HG02852 (cell line): ENCODE results near the gene NPTN.
"Not testable (repeated sequence)": the region's sequence is repeated elsewhere in the genome, so short reads cannot be mapped to it uniquely, and the experiment has no call there.

Experiments used
- ATAC-seq: cut with Tn5 transposase; IDR thresholded peaks from one replicate; pipeline ENCODE4 v1.9.1; 2021; ENCODE audit warnings: mild to moderate bottlenecking, moderate library complexity; ENCODE audit not compliant: unreplicated experiment

Gene NPTN

DNA sequence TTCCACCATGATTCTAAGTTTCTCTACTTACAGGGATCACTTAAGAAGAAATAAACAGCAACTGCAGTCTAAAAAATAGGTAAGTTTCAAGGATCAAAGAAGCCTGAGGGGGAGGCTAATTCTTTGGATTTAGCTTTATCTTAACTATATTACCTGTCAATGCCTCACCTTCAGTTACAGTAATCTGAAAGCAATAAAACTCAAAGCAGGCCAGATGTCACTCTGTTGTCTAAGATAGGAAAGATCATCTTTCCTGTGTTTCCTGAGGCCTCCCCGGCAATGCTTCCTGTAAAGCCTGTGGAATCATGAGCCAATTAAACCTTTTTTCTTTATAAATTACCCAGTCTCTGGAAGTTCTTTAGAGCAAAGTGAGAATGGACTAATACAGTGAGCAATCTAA, 60.2 kb downstream of the NPTN start:
- ATAC-seq: no peak

DNA sequence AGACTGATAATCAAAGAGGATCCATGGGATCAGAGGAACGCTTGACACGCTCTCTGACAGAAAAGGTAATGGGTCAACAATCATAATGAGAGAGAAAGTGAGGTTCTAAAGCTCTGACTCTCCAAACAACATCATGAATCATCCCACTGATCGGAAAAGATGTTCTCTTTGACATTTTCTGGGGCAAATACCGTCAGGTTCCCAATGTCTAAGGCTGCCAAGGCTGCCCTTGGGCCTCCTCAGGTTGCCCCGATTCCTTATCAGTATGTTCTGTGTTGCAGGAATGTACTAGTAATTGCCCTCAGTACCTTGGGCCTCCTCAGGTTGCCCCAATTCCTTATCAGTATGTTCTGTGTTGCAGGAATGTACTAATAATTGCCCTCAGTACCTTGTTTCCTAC, 60.9 kb downstream of the NPTN start:
- ATAC-seq: no peak

DNA sequence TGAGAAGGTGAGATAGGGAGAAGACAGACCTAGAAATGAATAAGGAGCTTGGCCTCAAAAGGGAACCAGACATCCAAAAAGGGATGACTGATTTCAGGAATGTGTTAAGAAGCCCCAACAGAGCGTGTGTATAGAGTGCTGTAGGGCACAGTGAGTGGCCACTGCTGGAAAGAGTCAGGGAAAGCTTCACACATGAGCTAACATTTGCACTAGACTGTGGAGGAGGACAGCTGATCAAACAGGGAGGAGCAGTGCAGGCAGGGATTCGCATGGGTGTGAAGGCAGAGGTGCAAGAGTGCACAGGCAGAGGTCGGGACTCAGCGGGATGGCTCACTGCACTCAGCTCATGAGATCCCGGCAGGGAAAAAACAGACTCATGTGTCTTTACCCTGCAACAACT, 61.8 kb downstream of the NPTN start:
- ATAC-seq: no peak

DNA sequence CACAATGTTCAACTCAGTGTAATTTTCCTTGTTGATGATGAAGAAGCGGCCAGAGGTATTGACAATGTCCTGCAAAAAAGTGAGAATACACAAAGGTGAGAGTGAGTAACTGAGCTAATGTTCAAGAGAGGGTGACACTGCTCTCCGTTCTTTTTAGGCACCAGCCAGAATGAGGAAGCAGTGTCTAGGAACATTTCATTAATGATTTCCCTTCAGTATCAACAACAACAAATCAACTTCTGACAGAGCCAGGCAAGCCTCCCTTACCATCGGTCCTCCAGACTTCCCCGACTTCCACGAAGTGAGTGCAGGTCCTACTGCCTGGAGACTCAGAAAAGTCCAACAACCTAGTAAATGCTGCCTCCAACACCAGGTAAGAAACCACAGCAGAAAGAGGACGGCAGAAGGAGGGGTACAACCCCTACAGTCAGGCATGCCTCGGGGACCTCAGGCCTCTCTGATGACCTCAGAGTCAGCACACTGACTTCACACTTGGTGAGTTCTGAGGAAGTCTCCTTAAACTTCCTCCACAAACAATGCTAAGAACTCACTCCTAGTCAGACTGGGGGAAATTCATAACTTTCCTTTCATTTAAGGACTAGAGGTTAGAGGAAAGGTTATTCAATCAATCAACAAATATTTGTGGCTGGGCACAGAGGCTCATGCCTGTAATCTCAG, 62.7 kb downstream of the NPTN start:
- ATAC-seq: no peak

DNA sequence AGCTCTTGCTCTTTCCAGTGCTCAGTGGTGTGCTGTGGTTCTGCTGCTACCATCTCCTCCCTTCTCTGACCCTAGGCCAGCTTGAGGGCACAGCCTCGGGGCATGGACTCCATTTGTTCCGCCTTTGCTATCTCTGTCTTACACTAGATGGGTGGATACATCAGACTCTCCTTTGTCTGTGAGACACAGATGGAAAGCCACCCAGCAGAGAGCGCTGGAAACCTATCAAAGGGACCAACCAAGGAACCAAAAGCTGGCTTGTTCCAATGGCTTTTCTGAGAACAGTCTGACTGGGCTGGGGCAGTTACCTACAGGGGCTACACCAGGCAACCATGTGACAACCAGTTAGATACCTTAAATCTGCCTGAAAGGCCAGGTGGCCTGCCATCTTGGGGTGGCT, 63.8 kb downstream of the NPTN start:
- ATAC-seq: no peak

DNA sequence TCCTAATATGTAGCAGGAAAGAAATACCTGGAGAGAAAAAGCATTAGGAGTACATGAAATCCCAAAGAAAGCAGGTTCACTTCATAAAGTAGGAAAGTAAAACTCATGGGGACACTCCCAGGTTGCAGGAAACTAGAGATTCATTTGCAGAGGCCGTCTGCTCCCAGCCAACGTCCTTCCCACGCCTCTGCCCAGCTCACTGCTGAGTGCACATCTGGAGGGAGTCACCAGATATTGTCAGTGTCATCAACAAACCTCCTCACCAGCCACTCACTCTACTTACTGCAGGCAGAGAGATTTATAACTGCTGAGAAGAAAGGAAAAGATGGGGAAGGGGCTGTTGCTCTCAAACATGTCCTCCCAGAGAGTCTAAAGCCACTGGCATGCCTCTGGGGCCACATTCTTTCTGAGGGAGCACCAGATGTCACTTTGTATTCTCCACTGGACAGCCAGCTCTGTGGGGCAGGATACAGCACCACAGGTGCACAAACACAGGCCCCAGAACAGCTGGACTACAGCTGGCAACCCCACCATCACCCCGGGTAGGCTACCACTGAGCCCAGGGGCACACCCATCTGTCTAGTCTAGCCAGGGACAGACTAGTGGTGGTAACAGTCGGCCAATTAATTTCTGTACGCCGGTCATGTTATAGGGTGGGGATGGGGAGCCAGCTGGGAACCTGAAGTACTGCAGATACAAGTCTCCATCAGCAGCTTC, 64.5 kb downstream of the NPTN start:
- ATAC-seq: no peak

DNA sequence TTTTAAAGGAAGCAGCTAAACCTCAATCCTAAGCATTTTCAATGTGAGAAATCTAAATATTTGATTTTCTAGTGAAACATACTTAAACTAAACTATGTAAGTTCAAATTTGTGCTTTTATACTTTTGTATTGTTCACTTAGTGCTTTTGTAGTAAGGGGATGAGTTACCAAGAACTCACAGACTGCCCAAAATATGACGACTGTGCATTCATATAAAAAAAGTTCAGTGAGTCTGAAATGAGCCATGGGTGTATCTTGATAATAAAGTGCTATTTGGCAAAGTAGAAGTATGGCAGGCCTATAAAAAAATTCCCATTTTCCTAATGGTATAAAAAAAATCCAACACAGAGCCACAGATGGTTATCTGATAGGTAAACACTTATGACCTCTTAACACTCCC, 66.2 kb downstream of the NPTN start:
- ATAC-seq: no peak

DNA sequence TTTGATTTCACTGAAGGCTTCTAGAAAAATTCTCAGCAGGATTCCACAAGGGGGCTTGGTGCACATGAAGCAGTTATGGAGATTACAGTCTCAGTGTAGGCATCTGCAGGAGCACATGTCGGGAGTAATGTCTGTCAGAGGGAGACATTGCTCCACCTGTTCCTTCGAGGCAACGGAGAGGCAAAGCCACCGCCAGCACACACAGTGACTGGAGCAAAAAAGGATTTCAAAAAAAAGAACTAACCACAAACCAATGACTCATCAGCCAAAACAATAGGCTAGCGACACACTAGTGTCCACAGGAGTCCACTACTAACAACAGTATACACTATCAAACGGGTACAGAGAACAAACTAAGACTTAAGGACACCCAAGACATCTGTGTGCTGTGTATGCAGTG, 68.9 kb downstream of the NPTN start:
- no peak for ATAC-seq

DNA sequence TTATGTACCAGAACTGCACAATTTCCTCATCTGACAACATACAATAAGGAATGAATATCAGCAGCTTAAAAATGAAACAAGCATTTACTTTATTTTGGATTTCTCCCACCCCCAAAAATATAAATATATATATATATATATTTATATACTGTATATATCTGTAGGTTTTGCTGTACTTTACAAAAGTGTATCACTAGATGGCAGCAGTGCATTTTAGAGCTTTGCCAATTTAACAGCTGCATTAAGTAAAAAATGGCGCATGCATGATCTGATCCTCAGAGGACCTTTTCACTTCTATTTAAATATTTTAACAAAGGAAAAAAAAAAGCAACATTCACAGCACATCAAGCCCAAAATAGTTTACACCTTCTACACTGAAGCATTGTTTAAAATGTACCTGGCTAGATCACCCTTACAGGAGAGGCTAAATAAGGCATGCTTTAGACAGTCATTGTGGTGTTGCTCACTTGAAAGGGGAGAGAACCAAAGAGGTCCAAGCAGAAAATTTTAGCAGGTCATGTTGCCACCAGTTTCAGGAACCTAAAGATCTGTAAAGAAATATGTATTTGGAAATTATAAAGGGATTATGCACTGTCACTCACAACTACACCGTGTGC, 72.6 kb downstream of the NPTN start:
- no peak for ATAC-seq

DNA sequence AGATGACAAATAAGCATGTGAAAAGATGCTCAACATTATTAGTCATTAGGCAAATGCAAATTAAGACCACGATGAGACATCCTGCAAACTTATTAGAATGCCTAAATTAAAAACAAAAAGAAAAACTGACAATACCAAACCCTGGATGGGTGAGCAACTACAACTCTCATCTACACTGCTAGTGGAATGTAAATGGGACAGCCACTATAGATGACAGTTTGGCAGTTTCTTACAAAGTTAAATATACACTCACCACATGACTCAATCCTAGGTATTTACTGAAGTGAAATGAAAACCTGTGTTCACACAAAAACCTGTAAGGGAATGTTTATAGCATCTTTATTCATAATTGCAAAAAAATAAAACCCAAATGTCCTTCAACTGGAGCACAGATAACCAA, 74.7 kb downstream of the NPTN start:
- no peak for ATAC-seq

DNA sequence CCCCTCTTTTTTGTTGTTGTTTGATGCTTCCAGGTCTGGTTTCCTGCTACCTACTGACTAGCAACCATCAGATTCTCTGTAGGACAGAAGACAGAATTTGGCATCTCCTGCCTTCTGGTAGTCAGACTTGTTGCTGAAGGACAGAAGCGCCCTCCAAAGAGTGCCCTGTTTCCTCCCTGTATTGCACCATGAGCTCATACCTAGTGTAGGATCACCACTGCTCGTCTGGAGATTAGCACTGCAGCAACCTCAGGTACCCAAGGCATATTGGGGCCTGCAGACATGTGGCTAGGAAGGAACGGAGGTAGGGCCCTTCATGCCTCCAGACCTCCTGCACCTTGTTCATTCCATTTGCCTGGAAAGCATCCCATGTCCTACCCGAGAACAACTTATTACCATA, 78.1 kb downstream of the NPTN start:
- ATAC-seq: no peak

DNA sequence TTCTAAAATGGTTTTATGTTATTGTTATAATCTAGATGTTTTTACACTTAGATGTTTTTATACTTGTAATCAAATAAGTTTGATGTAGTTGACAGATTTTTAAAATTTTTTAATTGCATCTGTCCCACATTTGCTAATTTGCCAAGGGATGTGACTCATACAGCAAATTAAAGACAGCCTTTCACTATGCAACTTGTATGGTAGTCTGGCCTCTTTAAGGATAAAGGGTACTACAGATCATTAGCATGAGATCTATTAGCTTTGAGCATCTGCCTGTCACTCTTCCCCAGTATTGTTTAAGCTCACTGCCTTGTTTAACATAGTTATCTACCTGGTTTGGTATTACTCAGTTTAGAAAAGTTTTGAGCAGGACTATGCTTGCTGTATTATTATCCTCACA, 83.0 kb downstream of the NPTN start:
- no peak for ATAC-seq

DNA sequence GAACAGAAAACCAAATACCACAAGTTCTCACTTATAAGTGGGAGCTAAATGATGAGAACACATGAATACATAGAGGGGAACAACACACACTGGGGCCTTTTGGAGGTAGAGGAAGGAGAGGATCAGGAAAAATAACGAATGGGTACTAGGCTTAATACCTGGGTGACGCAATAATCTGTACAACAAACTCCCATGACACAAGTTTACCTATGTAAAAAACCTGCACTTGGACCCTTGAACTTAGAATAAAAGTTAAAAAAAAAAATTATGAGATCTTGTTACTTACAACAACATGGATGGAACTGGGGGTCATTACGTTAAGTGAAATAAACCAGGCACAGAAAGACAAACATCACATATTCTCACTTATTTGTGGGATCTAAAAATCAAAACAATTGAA, 84.3 kb downstream of the NPTN start:
- not testable (repeated sequence) for ATAC-seq

DNA sequence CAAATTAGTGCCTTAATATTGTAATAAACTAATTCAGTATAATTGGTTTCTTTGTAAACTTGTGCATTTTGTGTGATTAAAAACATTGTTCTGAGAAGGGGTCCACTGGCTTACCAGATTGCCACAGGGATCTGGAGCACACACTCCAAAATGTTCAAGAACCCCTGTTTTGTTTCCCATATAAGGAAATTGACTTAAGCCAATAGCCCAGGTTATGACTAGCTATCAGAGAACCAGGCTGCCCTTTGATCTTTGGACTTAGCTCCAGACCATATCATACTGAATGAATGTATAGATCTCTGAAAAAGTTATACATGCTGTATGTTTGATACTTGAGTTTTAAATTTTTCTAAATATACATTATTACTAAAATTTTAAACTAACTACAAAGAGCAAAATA, 91.7 kb downstream of the NPTN start:
- ATAC-seq: no peak

DNA sequence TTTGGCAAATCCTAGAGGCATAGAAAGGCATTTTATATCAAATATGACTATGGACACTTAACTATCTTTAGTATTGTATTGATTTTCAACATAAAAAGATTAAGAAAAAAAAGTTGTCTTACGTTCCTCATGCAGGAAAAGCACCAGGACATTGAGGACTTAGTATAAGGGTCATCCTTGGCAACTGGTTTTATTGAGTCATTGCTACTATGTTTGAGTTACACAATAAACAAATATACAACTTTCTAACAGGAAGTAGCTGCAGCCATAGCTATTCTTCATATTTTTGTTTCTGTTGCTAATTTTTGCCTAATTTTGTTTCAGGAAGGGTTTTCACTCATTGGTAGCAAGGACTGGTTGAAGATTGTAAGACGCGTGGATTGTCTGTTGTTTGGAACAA, 93.0 kb downstream of the NPTN start:
- ATAC-seq: no peak

DNA sequence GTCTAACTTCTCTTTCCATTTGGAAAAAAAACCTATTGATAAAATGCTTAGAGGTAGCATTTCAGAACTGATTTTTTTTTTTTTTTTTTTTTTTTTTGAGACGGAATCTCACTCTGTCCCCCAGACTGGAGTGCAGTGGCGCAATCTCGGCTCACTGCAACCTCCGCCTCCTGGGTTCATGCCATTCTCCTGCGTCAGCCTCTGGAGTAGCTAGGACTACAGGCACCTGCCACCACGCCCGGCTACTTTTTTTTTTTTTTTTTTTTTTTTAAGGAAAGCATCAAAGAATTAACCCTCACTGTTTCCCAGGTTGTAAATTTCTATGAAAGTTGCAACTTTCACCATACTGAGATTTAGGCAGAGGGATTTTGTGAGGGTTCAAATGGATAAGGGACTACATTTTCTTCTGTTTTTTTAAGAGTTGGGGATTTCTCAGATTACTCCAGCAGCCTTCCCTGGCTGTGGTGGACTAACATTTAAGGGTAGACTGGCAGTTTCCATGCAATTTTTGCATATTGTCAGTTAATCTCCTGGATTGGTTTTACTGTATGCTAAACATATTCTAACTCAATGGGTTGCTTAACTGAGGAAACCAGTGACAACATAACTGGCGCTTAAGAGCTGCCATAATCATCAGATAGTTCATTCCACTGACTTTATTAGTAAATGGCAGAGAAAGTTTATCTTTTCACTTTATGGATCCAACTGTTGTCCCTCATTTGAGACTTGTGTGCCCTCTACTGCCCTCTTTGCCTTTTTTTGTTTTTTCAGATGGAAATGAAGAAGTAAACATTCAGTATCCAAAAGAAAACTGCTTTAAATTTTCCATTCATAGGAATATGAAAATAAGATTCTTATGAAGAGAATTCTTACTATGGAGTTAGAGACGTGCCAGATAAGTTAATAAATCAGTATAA, 93.7 kb downstream of the NPTN start:
- ATAC-seq: no peak

DNA sequence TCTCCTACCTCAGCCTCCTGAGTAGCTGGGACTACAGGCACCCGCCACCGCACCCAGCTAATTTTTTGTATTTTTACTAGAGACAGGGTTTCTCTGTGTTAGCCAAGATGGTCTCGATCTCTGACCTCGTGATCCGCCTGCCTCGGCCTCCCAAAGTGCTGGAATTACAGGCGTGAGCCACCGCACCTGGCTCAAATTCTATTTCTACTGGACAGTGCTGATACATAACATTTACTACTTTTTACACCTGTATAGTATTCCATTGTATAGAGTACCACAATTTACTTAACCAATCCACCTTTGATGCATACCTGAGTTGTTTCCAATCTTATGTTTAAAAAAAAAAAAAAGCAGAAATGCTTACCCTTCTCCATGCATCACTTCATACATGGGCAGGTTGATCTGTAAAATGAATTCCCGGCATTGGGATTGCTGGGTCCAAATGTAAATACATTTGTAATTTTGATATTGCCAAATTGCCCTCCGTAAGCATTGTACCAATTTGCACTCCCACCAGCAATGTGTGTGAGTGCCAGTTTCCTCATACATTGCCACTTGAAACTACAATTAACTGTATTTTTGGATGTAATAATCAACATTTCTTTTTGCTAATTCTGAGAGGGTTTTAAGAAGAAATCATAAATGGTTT, 94.5 kb downstream of the NPTN start:
- no peak for ATAC-seq

DNA sequence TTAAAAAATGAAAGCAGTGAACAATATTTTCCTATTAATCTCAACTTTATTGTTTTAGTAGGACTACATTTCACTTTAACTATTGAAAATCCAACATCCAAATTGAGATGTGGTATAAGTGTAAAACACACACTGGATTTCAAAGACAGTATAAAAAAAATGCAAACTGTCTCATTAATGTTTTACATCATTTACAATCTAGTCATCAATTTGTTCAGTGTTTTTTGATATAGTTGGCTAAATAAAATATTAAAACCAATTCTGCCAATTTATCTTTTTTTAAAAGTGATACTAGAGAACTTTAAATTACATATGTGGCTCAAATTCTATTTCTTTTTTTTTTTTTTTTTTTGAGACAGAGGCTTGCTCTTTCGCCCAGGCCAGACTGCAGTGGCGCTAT, 95.1 kb downstream of the NPTN start:
- no peak for ATAC-seq

DNA sequence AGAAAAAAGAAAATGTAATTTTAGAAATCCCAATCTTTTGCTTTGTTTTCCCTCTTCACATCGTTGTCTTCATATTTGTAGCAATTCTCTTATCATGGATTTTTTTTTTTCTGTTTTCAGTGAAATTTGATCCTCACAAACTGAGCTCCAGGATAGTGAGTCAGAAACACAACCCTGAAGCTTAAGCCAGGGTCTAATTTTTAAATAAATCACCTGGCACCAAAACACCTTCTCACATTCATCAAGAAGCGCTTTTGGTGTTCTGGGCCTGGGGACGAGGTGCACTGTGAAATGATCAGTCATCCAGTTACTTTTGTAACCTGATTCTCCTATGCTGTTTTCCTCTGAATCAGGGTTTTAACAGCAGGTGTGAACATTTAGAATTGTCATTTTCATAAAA, 102.5 kb downstream of the NPTN start:
- no peak for ATAC-seq

DNA sequence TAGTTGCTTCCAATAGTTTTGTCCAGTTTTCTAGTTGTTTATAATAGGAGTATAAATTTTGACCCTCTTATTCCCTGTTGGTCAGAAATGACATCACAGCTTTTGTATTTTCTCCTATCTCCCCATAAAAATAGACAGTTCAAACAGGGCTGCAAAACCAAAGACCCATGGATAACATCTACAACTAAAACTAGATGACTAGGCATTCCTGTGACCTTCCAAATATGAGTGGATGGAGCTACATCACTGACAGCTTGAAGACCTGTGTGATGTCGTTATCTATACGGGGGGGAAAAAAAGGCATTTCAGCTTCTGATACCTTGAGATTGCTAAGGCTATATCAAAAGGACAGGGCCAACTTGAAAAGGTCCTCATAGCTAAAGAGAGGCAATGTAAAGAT, 105.6 kb downstream of the NPTN start:
- no peak for ATAC-seq

DNA sequence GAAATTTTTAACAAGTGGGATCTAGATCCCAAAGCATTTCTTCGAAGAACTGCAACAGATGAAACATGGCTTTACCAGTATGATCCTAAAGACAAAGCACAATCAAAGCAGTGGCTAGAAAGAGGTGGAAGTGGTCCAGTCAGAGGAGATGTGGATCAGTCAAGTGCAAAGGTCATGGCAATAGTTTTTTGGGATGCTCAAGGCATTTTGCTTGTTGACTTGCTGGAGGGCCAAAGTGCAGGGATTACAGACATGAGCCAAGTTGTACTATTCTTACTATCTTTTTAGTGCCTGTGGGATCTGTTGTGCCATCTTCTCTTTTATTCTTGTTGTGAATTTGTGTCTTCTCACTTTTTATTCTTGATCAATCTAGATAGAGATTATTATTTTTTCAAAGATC, 108.3 kb downstream of the NPTN start:
- no peak for ATAC-seq
